Endodermal cell (in vitro differentiated cells): Measurements from ENCODE around the gene KRTAP10-3. TPM values are rescaled to one million over a fixed set of nuclear protein-coding genes. Genes with fewer than 3 reads are reported as not detected.

Source experiments
- DNase-seq: peaks from one replicate; pipeline ENCODE4 v3.0.0-alpha.2; 2017
- H3K27ac ChIP-seq: 2 replicates; pipeline ENCODE4 v1.5.1; 2013; ENCODE audit warnings: mild to moderate bottlenecking, low read depth, low read length, moderate library complexity
- H3K27me3 ChIP-seq: 2 replicates; pipeline ENCODE4 v1.6.1; 2013; ENCODE audit warnings: mild to moderate bottlenecking, low read length, moderate library complexity; ENCODE audit not compliant: insufficient read depth, control insufficient read depth, poor library complexity, severe bottlenecking
- H3K36me3 ChIP-seq: 2 replicates; pipeline ENCODE4 v1.7.0; 2013; ENCODE audit warnings: mild to moderate bottlenecking, low read length, moderate library complexity; ENCODE audit not compliant: control insufficient read depth, insufficient read depth
- H3K4me1 ChIP-seq: one replicate; pipeline ENCODE4 v1.7.0; 2013; ENCODE audit warnings: low read length; ENCODE audit not compliant: control insufficient read depth, insufficient read depth
- H3K4me3 ChIP-seq: 2 replicates; pipeline ENCODE4 v1.5.1; 2013; ENCODE audit warnings: mild to moderate bottlenecking, low read length, moderate library complexity
- H3K9ac ChIP-seq: 2 replicates; pipeline ENCODE4 v1.6.1; 2013; ENCODE audit warnings: mild to moderate bottlenecking, low read length, moderate library complexity; ENCODE audit not compliant: poor library complexity, severe bottlenecking; ENCODE audit errors: extremely low read depth
- H3K9me3 ChIP-seq: 2 replicates; pipeline ENCODE4 v1.6.1; 2013; ENCODE audit warnings: mild to moderate bottlenecking, low read length, moderate library complexity; ENCODE audit not compliant: control insufficient read depth
- H3K27ac Mint-ChIP-seq: 2 replicates; pipeline ENCODE4 v1.8.0; 2020; ENCODE audit warnings: mixed read lengths
- H3K27me3 Mint-ChIP-seq: 2 replicates; pipeline ENCODE4 v1.8.0; 2021; ENCODE audit warnings: mild to moderate bottlenecking, mixed read lengths; ENCODE audit not compliant: insufficient read depth
- H3K36me3 Mint-ChIP-seq: 2 replicates; pipeline ENCODE4 v1.8.0; 2020; ENCODE audit warnings: low read depth, mixed read lengths
- H3K4me1 Mint-ChIP-seq: 2 replicates; pipeline ENCODE4 v1.8.0; 2020; ENCODE audit warnings: mixed read lengths
- H3K4me3 Mint-ChIP-seq: 2 replicates; pipeline ENCODE4 v1.8.0; 2020; ENCODE audit warnings: mild to moderate bottlenecking, moderate library complexity, mixed read lengths
- H3K9me3 Mint-ChIP-seq: 2 replicates; pipeline ENCODE4 v1.8.0; 2020; ENCODE audit warnings: mild to moderate bottlenecking, mixed read lengths
- CTCF ChIP-seq: fragments of 200-600 bp; sonication (generic); conservative IDR thresholded peaks from 2 replicates; pipeline ENCODE4 v1.5.0; 2021; ENCODE audit warnings: antibody characterized with exemption, mild to moderate bottlenecking
- WGBS, 2 experiments: methylation state at CpG; one replicate each; pipeline versions ENCODE4 v1.1.5 to v1.1.7; 2013; ENCODE audit warnings: missing lambda C conversion rate in 2 of 2, mixed read lengths in 1 of 2; ENCODE audit not compliant: insufficient coverage in 1 of 2, insufficient read length in 1 of 2; 5-methylcytosine and 5-hydroxymethylcytosine counted together
- total RNA-seq, 2 donors: library from RNA; stranded (reverse); fragmentation: NEBNext Ultra II Directional in 1 of 2; extraction: Animal tissue kit (Norgen Biotek cat#: 25700) in 1 of 2; gene quantifications; 2 replicates in 1 of 2; 3 replicates in 1 of 2; pipeline ENCODE4 v1.2.1, GENCODE V29; 2021

Gene KRTAP10-3
- total RNA-seq, 2 donors from 2014 or later = not detected

DNA sequence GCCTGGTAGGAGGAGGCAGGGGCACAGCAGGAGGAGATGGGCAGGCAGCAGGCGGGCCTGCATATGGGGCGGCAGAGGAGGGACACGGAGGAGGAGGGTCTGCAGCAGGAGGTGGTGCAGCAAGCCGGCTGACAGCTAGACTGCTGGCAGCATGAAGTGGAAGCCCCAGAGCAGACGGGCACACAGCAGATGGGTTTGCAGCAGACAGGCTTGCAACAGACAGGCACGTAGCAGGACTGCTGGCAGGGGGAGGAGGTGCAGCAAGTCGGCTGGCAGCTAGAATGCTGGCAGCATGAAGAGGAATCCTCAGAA, 21.2 kb upstream of the KRTAP10-3 start:
- no peak overlapping the region for H3K4me3 ChIP-seq
- WGBS, 2 experiments = 85 to 89% methylated on average over 7 of the region's 7 CpGs
- no peaks in the 10 kb centered on the region for H3K27me3 ChIP-seq
- H3K9me3 Mint-ChIP-seq = peaks cover 34% of the 10 kb centered on the region
- peaks cover 21% of the 10 kb centered on the region for H3K9me3 ChIP-seq
- TF ChIP-seq CTCF = no peak
- H3K27me3 Mint-ChIP-seq = peaks cover 8% of the 10 kb centered on the region
- no peak overlapping the region for H3K27ac Mint-ChIP-seq
- no peaks in the 10 kb centered on the region for H3K36me3 ChIP-seq
- no peak overlapping the region for H3K9ac ChIP-seq
- H3K36me3 Mint-ChIP-seq = peaks cover 3% of the 10 kb centered on the region
- no peaks in the 10 kb centered on the region for H3K4me1 ChIP-seq
- DNase-seq = no peak
- no peak overlapping the region for H3K4me3 Mint-ChIP-seq
- no peak overlapping the region for H3K27ac ChIP-seq
- H3K4me1 Mint-ChIP-seq = peaks cover 7% of the 10 kb centered on the region

- Mint-ChIP-seq H3K9me3 (peaks cover 34% of the 10 kb centered on the region), H3K4me1 (peaks cover 8% of the 10 kb centered on the region), H3K27ac (no peak overlapping the region), H3K36me3 (peaks cover 3% of the 10 kb centered on the region), H3K4me3 (no peak overlapping the region), H3K27me3 (peaks cover 8% of the 10 kb centered on the region)
- WGBS, 2 experiments = 89 to 97% methylated on average over 8 to 22 of the region's 22 CpGs
- Histone ChIP-seq H3K27me3 (no peaks in the 10 kb centered on the region), H3K4me1 (no peaks in the 10 kb centered on the region), H3K9me3 (peaks cover 21% of the 10 kb centered on the region), H3K9ac (no peak overlapping the region), H3K27ac (no peak overlapping the region), H3K36me3 (no peaks in the 10 kb centered on the region), H3K4me3 (no peak overlapping the region)
- no peak for TF ChIP-seq CTCF
- peak; percentile 26 for DNase-seq
Measured at GRCh38 chr21:44579056-44579832, 20.6 kb upstream of the KRTAP10-3 start.

DNA sequence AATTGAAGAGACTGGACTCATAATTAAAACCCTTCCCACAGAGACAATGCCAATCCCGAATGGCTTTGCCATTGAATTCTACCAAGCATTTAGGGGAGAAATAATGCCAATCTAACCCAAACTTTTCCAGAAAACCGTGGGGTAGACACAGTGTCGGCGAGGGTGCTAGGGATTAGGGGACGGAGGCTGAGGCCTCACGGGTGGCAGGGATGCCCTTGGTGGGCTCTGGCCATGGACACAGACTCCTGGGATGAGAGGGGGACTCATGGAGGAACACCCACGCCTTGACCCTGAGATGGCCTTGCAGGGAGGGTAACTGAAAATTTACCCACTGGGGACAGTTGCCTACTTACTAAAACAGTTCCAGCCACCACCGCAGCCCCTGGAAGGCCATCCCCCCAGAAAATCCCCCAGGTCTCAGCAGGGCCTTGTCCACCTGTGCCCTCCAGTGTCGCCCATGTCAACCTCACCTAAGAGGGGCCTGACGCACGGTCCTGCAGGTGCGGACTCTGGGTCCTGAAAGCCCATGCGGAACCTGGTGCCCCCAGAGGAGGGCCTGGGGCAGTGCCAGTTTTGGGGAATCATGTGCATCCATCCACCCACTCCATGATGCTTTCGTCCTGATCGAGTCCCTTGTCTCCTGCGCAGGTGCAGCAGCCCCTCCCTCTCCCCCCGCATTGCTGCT, 19.9 kb upstream of the KRTAP10-3 start:
- Mint-ChIP-seq H3K4me1 (peaks cover 8% of the 10 kb centered on the region), H3K9me3 (peaks cover 34% of the 10 kb centered on the region), H3K27me3 (peaks cover 8% of the 10 kb centered on the region), H3K27ac (no peak overlapping the region), H3K4me3 (no peak overlapping the region), H3K36me3 (peaks cover 3% of the 10 kb centered on the region)
- H3K9me3 ChIP-seq = peaks cover 21% of the 10 kb centered on the region
- DNase-seq = peak; percentile 21
- no peak overlapping the region for H3K9ac ChIP-seq
- no peaks in the 10 kb centered on the region for H3K27me3 ChIP-seq
- H3K4me3 ChIP-seq = no peak overlapping the region
- no peak overlapping the region for H3K27ac ChIP-seq
- no peaks in the 10 kb centered on the region for H3K36me3 ChIP-seq
- TF ChIP-seq CTCF = no peak
- no peaks in the 10 kb centered on the region for H3K4me1 ChIP-seq
- 93 to 100% methylated on average over 4 to 17 of the region's 17 CpGs for WGBS, 2 experiments
